Endothelial cell of umbilical vein (primary cell): Measurements from ENCODE around the gene CELF2. TPM values are rescaled to one million over a fixed set of nuclear protein-coding genes. Genes with fewer than 3 reads are reported as not detected.

Experiments
- BruUV-seq: library from RNA; stranded (reverse); fragments of 400-500 nt; replicated peaks from 2 replicates; lab custom pipeline; 2021; lab: Mats Ljungman, UMichigan
- CTCF ChIA-PET: fragments of 300-600, 350-600 bp; sonication (Branson Sonifier 250); formaldehyde crosslinking; loops from one replicate; lab custom pipeline; 2021; ENCODE audit warnings: antibody characterized with exemption, inconsistent platforms; lab: Charles Lee
- POLR2A ChIA-PET: fragments of 300-600, 350-600 bp; sonication (Branson Sonifier 250); formaldehyde crosslinking; loops from one replicate; lab custom pipeline; 2021; ENCODE audit warnings: antibody characterized with exemption, inconsistent platforms; lab: Charles Lee
- DNase-seq: peaks from one replicate; pipeline ENCODE4 v3.0.0-alpha.2; 2011; ENCODE audit warnings: low read depth, low spot score
- FAIRE-seq: peaks from 2 replicates; lab custom pipeline; 2011; peaks lifted over from hg19 to GRCh38; lab: Jason Lieb, UNC
- H2AFZ ChIP-seq: 2 replicates; pipeline ENCODE4 v1.6.0; 2012; ENCODE audit warnings: low read depth, low read length, control low read depth, inconsistent platforms
- H3K27ac ChIP-seq: 2 replicates; pipeline ENCODE4 v1.5.1; 2011; ENCODE audit warnings: low read depth, mild to moderate bottlenecking, control low read depth, low read length, moderate library complexity; ENCODE audit not compliant: insufficient read depth
- H3K27me3 ChIP-seq, 2 experiments: 2 replicates each; pipeline versions ENCODE4 v1.6.0 to v1.6.1; 2011; ENCODE audit warnings: low read length in 2 of 2, mixed read lengths in 1 of 2; ENCODE audit not compliant: control insufficient read depth in 2 of 2, insufficient read depth in 2 of 2
- H3K36me3 ChIP-seq, 2 experiments: 2 replicates in 1 of 2; 3 replicates in 1 of 2; pipeline ENCODE4 v1.5.1; 2011; ENCODE audit warnings: low read length in 2 of 2, mild to moderate bottlenecking in 1 of 2, moderate library complexity in 1 of 2; ENCODE audit not compliant: control insufficient read depth in 2 of 2, insufficient read depth in 2 of 2; ENCODE audit errors: extremely low read depth in 1 of 2
- H3K4me1 ChIP-seq: 3 replicates; pipeline ENCODE4 v1.5.1; 2011; ENCODE audit warnings: mild to moderate bottlenecking, low read length; ENCODE audit not compliant: control insufficient read depth, insufficient read depth; ENCODE audit errors: extremely low read depth
- H3K4me2 ChIP-seq: 2 replicates; pipeline ENCODE4 v1.6.1; 2011; ENCODE audit warnings: low read length, control low read depth, mixed read lengths; ENCODE audit not compliant: insufficient read depth
- H3K4me3 ChIP-seq, 3 experiments: fragments of 200-600 bp in 1 of 3; sonication (generic), shearing (Covaris generic) in 1 of 3; replicated peaks in 1 of 3; 2 replicates each; pipeline ENCODE4 v1.5.1; 2011 to 2016; ENCODE audit warnings: control low read depth in 3 of 3, low read length in 3 of 3, mild to moderate bottlenecking in 2 of 3, inconsistent platforms in 1 of 3, low read depth in 1 of 3, moderate library complexity in 1 of 3; ENCODE audit not compliant: insufficient read depth in 1 of 3
- H3K79me2 ChIP-seq: 2 replicates; pipeline ENCODE4 v1.6.0; 2012; ENCODE audit warnings: low read length, inconsistent platforms; ENCODE audit not compliant: control insufficient read depth, insufficient read depth
- H3K9ac ChIP-seq: replicated peaks from 2 replicates; pipeline ENCODE3; 2011; ENCODE audit warnings: low read length, control low read depth; ENCODE audit not compliant: insufficient read depth; ENCODE audit errors: extremely low read depth
- H3K9me1 ChIP-seq: replicated peaks from 3 replicates; pipeline ENCODE4 v1.6.0; 2011; ENCODE audit warnings: mild to moderate bottlenecking, low read length; ENCODE audit not compliant: control insufficient read depth, insufficient read depth; ENCODE audit errors: extremely low read depth
- H3K9me3 ChIP-seq: replicated peaks from 2 replicates; pipeline ENCODE4 v1.5.1; 2012; ENCODE audit warnings: low read length, inconsistent platforms; ENCODE audit not compliant: control insufficient read depth, insufficient read depth
- H4K20me1 ChIP-seq: replicated peaks from 2 replicates; pipeline ENCODE3; 2011; ENCODE audit warnings: mild to moderate bottlenecking, low read length; ENCODE audit not compliant: control insufficient read depth, insufficient read depth; ENCODE audit errors: extremely low read depth
- CTCF ChIP-seq, 2 donors: IDR thresholded peaks; 1 replicate in 1 of 2; 2 replicates in 1 of 2; pipeline ENCODE4 v1.5.1; 2011; ENCODE audit warnings: low read length in 2 of 2, mild to moderate bottlenecking in 2 of 2, moderate library complexity in 2 of 2, control low read depth in 1 of 2, inconsistent platforms in 1 of 2, low read depth in 1 of 2; ENCODE audit not compliant: insufficient read depth in 1 of 2; ENCODE audit errors: extremely low read depth in 1 of 2
- EZH2 ChIP-seq: IDR thresholded peaks from 2 replicates; pipeline ENCODE4 v1.6.1; 2012; ENCODE audit warnings: borderline replicate concordance, low read depth, mild to moderate bottlenecking, moderate library complexity, low read length, inconsistent platforms; ENCODE audit not compliant: severe bottlenecking
- FOS ChIP-seq: IDR thresholded peaks from 2 replicates; pipeline ENCODE4 v1.6.1; 2011; ENCODE audit warnings: mild to moderate bottlenecking, low read length, moderate library complexity, borderline replicate concordance; ENCODE audit not compliant: insufficient read depth
- GATA2 ChIP-seq: IDR thresholded peaks from 2 replicates; pipeline ENCODE4 v1.7.0; 2011; ENCODE audit warnings: low read depth, mild to moderate bottlenecking, moderate library complexity, mixed read lengths, low read length; ENCODE audit not compliant: insufficient read length, insufficient read depth
- JUN ChIP-seq: IDR thresholded peaks from 2 replicates; pipeline ENCODE4 v1.6.1; 2011; ENCODE audit warnings: borderline replicate concordance, low read depth; ENCODE audit not compliant: insufficient read length, insufficient read depth
- MAX ChIP-seq: IDR thresholded peaks from 2 replicates; pipeline ENCODE4 v1.6.1; 2011; ENCODE audit not compliant: insufficient read depth, insufficient read length
- MYC ChIP-seq: IDR thresholded peaks from one replicate; pipeline ENCODE4 v1.6.1; 2011; ENCODE audit warnings: mild to moderate bottlenecking, low read depth, low read length
- POLR2A ChIP-seq: IDR thresholded peaks from 2 replicates; pipeline ENCODE4 v1.6.1; 2012; ENCODE audit warnings: low read depth, mild to moderate bottlenecking, control low read depth, low read length
- POLR2AphosphoS5 ChIP-seq: IDR thresholded peaks from 2 replicates; pipeline ENCODE4 v1.6.1; 2012; ENCODE audit warnings: low read depth, mild to moderate bottlenecking, control low read depth, low read length, moderate library complexity; ENCODE audit not compliant: insufficient read depth
- dilution Hi-C: fragments of 300-500 bp; cut with MboI; formaldehyde crosslinking; loops from one replicate; pipeline ENCODE4 v1.15.0; 2019; ENCODE audit warnings: low sequenced_read_pairs; ENCODE audit not compliant: extremely low pct_ligation_motif_present
- intact Hi-C: fragments of 100-400 bp; cut with micrococcal nuclease; formaldehyde crosslinking; loops from one replicate; pipeline ENCODE4 v1.10.0; 2022
- polyA plus RNA-seq, 4 experiments: library from polyadenylated mRNA; depleted of rRNA in 3 of 4; stranded (reverse) in 3 of 4; unstranded in 1 of 4; fragments of >200 nt; gene quantifications; 2 replicates each; pipeline versions ENCODE4 v1.2.1 to v1.2.3, GENCODE V29; 2011 to 2012; ENCODE audit warnings: missing spikeins in 1 of 4
- total RNA-seq: library from RNA; stranded (reverse); gene quantifications from 2 replicates; pipeline ENCODE4 v1.2.3, GENCODE V29; 2021

CELF2 gene
- total and polyA plus RNA-seq, 2 donors (not counting 3 experiments of a cell fraction or from before 2014, with no cell fraction given), result 21.6 to 42.6 TPM

GRCh38 chr10:11026773-11027172 lies 9.1 kb downstream of the CELF2 start:
- Histone ChIP-seq H3K27me3 (no peaks in the 10 kb centered on the region), H3K4me2 (no peak overlapping the region), H2AFZ (no peak overlapping the region), H4K20me1 (no peaks in the 10 kb centered on the region), H3K4me3 (no peak overlapping the region), H3K36me3 (no peaks in the 10 kb centered on the region), H3K4me1 (no peaks in the 10 kb centered on the region), H3K9ac (no peak overlapping the region), H3K9me3 (no peaks in the 10 kb centered on the region), H3K79me2 (no peaks in the 10 kb centered on the region), H3K9me1 (no peaks in the 10 kb centered on the region), H3K27ac (no peak overlapping the region)
- DNase-seq (no peak), FAIRE-seq (no peak)
- POLR2A ChIA-PET, result interaction anchor here (0.5 kb wide), 1 partner anchor 24 kb away, joined by 3 read pairs; no protein-coding TSS in a partner anchor
- TF ChIP-seq CTCF (IDR thresholded peaks at IDR 0.05; ENCODE audit: extremely low read depth in 1 of 2, insufficient read depth in 1 of 2, low read depth in 1 of 2, low read length in 2 of 2) (no peak), POLR2AphosphoS5 (no peak), FOS (no peak), EZH2 (no peak), POLR2A (no peak), JUN (no peak), MAX (no peak), MYC (no peak), GATA2 (no peak)
- no TSS peak for BruUV-seq
- intact Hi-C loops, result no loop called here
- dilution Hi-C loops, result no loop called here
- CTCF ChIA-PET, result interaction anchor here (1.0 to 1.2 kb wide), 2 partner anchors 9 to 12 kb away, joined by 3 to 4 read pairs; no protein-coding TSS in a partner anchor
